IgD-negative memory B cell (primary cell): ENCODE results near the gene DHX36. TPM values are rescaled to one million over a fixed set of nuclear protein-coding genes. Genes with fewer than 3 reads are reported as not detected.
A peak's percentile ranks its signal among the peaks of the same experiment; 100 is the strongest.

ENCODE experiments used
- H3K27ac Mint-ChIP-seq, 3 donors: one replicate each; pipeline ENCODE4 v1.8.0; 2020 to 2022; ENCODE audit warnings: mild to moderate bottlenecking in 3 of 3, mixed read lengths in 3 of 3, moderate library complexity in 1 of 3
- H3K27me3 Mint-ChIP-seq: one replicate; pipeline ENCODE4 v1.8.0; 2021; ENCODE audit warnings: mixed read lengths
- H3K36me3 Mint-ChIP-seq: one replicate; pipeline ENCODE4 v1.8.0; 2020; ENCODE audit warnings: mild to moderate bottlenecking, mixed read lengths
- H3K4me1 Mint-ChIP-seq, 3 donors: one replicate each; pipeline ENCODE4 v1.8.0; 2020 to 2022; ENCODE audit warnings: mixed read lengths in 3 of 3, mild to moderate bottlenecking in 1 of 3
- H3K4me3 Mint-ChIP-seq, 4 donors: one replicate each; pipeline ENCODE4 v1.8.0; 2020 to 2022; ENCODE audit warnings: mild to moderate bottlenecking in 4 of 4, mixed read lengths in 4 of 4, moderate library complexity in 3 of 4
- H3K9me3 Mint-ChIP-seq, 3 donors: one replicate each; pipeline ENCODE4 v1.8.0; 2020 to 2021; ENCODE audit warnings: mixed read lengths in 3 of 3, mild to moderate bottlenecking in 1 of 3
- polyA plus RNA-seq: library from polyadenylated mRNA; unstranded; fragments of 300-500 nt; fragmentation: Illumina TruSeq; gene quantifications from one replicate; pipeline ENCODE4 v1.2.3, GENCODE V29; 2021

The DHX36 gene, protein sequence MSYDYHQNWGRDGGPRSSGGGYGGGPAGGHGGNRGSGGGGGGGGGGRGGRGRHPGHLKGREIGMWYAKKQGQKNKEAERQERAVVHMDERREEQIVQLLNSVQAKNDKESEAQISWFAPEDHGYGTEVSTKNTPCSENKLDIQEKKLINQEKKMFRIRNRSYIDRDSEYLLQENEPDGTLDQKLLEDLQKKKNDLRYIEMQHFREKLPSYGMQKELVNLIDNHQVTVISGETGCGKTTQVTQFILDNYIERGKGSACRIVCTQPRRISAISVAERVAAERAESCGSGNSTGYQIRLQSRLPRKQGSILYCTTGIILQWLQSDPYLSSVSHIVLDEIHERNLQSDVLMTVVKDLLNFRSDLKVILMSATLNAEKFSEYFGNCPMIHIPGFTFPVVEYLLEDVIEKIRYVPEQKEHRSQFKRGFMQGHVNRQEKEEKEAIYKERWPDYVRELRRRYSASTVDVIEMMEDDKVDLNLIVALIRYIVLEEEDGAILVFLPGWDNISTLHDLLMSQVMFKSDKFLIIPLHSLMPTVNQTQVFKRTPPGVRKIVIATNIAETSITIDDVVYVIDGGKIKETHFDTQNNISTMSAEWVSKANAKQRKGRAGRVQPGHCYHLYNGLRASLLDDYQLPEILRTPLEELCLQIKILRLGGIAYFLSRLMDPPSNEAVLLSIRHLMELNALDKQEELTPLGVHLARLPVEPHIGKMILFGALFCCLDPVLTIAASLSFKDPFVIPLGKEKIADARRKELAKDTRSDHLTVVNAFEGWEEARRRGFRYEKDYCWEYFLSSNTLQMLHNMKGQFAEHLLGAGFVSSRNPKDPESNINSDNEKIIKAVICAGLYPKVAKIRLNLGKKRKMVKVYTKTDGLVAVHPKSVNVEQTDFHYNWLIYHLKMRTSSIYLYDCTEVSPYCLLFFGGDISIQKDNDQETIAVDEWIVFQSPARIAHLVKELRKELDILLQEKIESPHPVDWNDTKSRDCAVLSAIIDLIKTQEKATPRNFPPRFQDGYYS
- 15.4 TPM for polyA plus RNA-seq

DNA sequence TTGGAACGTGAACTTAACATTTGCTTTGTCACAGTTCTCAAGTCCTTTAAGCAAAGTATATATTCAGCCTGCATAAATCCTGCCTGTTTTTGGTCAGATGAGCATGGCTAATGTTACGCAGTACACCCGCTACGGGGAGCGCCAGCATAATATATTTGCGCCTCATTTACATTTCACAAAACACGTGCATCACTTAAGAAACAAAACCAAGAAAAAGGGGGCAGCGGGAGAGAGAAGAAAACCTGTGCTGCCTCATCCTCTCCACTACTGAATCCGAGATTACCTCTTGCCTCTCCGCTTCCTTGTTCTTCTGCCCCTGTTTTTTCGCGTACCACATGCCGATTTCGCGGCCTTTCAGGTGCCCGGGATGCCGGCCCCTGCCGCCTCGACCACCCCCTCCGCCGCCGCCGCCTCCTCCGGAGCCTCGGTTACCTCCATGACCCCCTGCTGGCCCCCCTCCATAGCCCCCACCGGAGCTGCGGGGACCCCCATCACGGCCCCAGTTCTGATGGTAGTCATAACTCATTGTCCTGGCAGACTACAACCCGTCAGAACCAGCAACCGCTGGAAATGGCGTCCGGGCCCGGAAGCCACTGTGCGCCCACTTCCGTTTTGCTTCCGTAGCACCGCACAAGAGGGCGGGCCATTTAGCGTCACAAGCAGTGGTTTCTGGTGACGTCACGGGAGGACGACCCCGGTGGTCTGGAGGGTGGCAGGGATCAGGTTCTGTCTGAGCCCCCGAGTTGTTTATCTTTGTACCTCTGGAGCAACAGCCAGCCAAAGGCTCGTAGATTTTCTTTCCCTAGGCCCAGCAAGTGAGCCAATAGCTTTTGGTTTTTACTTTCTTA lies at the start of gene DHX36:
TSS of gene DHX36 (minus strand) at position 597 of the 848 bp plus-strand sequence. CDS start at position 526, 71 bp downstream.
- Mint-ChIP-seq H3K27ac (peak within 1 kb of the TSS; percentile 99 to 100 (median 99)), H3K36me3 (peaks cover 5% of the 10 kb centered on the region), H3K27me3 (no peaks in the 10 kb centered on the region), H3K9me3 (no peaks in the 10 kb centered on the region), H3K4me1 (peaks cover 19 to 24% (median 21%) of the 10 kb centered on the region in 3 donors), H3K4me3 (peak within 1 kb of the TSS; percentile 97 to 99 (median 98))

DNA sequence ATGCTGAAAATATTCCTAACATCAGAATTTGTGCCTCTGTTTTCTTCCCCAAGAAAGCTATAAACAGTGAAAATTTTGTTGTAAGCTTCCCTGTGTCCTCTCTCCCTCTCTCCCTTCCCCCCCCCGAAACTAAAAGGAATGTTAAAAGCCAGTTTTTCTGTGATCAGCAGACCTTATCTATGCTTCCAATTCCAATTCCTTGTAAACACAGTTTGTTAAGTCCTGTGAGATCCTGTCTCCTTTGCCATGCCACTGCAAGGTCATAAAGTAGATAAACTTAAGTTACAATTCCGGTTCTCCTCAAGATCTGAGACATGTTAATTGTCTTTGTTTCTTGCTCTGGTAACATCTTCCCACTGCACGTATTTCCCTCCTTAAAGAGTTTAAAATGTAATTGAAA lies 42.9 kb upstream of the DHX36 start:
- Mint-ChIP-seq H3K4me3 (no peak overlapping the region), H3K36me3 (no peaks in the 10 kb centered on the region), H3K4me1 (peaks cover 0 to 2% (median 0%) of the 10 kb centered on the region in 3 donors), H3K27ac (no peak overlapping the region), H3K27me3 (peaks cover 2% of the 10 kb centered on the region), H3K9me3 (peaks cover 0 to 4% (median 4%) of the 10 kb centered on the region in 3 donors)

DNA sequence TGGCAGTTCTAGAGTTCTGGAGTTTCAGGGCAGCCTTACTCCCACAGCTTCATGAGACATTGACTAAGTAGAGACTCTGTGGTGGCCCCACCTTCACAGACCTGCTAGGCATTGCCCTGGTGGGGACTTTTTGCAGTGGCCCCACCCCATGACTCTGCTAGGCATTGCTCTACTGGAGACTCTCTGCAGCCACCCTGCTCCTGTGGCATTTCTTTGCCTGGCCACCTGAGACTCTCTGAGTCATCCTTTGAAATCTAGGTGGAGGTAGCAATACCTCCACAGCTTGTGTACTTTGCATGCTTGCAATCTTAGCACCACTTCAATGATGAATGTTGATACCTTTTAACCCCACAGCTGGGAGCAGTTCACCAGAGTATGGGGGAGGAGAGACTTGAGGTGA lies 40.6 kb upstream of the DHX36 start:
- no peak overlapping the region for H3K4me3 Mint-ChIP-seq
- no peaks in the 10 kb centered on the region for H3K36me3 Mint-ChIP-seq
- peak overlapping the region in 1 of 3 donors; percentile 23 for H3K27ac Mint-ChIP-seq
- H3K4me1 Mint-ChIP-seq = peaks cover 0 to 2% (median 0%) of the 10 kb centered on the region in 3 donors
- H3K9me3 Mint-ChIP-seq = peaks cover 0 to 4% (median 4%) of the 10 kb centered on the region in 3 donors
- H3K27me3 Mint-ChIP-seq = no peaks in the 10 kb centered on the region

DNA sequence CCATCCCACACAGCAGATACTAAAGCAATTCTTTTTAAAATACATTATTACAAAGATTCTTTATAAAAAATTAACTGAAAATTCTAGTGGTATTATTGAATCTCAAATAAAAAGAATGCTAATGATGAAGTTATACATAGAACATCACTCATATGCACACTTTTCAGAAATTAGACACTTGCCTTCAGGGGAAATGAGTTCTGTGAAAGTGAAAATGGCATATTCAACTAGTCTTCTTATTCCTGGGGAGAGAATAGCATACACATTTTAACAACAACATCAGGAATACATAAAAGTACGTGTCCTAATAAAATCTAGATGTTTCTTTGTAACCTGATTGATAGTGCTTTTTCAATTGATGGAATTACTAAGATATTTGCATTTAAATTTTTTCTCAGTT lies 36.8 kb upstream of the DHX36 start:
- no peaks in the 10 kb centered on the region for H3K36me3 Mint-ChIP-seq
- peaks cover under 1 to 5% (median 4%) of the 10 kb centered on the region in 3 donors for H3K9me3 Mint-ChIP-seq
- H3K4me1 Mint-ChIP-seq = no peaks in the 10 kb centered on the region
- peaks cover 1% of the 10 kb centered on the region for H3K27me3 Mint-ChIP-seq
- no peak overlapping the region for H3K4me3 Mint-ChIP-seq
- no peak overlapping the region for H3K27ac Mint-ChIP-seq

DNA sequence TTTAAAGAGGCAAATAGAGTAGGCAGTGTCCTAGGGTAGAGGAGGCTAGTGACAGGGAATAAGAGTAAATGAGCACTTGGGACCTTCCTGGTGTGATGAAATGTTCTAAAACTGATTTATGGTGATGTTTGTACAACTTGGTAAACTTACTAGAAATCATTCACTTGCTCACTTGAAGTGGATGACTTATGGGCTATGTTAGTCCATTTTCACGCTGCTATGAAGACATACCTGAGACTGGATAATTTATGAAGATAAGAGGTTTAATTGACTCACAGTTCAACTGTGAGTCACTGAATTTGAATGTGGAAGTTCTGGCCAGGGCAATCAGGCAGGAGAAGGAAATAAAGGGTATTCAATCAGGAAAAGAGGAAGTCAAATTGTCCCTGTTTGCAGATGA lies 31.7 kb upstream of the DHX36 start:
- H3K9me3 Mint-ChIP-seq = peaks cover 0 to 6% (median 4%) of the 10 kb centered on the region in 3 donors
- H3K27me3 Mint-ChIP-seq = peaks cover 1% of the 10 kb centered on the region
- H3K36me3 Mint-ChIP-seq = no peaks in the 10 kb centered on the region
- H3K4me1 Mint-ChIP-seq = no peaks in the 10 kb centered on the region
- no peak overlapping the region for H3K4me3 Mint-ChIP-seq
- H3K27ac Mint-ChIP-seq = no peak overlapping the region

DNA sequence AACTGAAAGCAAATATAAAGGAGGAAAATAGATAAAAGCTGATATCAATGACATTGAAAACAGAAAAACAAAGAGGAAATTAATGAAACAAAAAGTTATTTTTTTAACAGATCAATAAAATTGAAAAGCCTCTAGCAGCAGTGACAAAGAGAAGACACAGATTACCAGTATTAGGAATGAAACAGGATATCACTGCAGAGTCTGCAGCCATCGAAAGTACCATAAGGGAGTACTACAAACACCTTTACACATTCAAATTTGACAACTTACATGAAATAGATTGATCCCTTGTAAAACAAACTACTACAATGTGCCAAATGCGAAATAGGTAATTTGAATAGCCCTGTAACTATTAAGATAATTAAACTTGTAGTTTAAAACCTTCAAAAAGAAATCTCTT lies 24.9 kb upstream of the DHX36 start:
- no peak overlapping the region for H3K27ac Mint-ChIP-seq
- H3K27me3 Mint-ChIP-seq = no peaks in the 10 kb centered on the region
- H3K4me1 Mint-ChIP-seq = no peaks in the 10 kb centered on the region
- H3K36me3 Mint-ChIP-seq = no peaks in the 10 kb centered on the region
- H3K4me3 Mint-ChIP-seq = no peak overlapping the region
- H3K9me3 Mint-ChIP-seq = no peaks in the 10 kb centered on the region

DNA sequence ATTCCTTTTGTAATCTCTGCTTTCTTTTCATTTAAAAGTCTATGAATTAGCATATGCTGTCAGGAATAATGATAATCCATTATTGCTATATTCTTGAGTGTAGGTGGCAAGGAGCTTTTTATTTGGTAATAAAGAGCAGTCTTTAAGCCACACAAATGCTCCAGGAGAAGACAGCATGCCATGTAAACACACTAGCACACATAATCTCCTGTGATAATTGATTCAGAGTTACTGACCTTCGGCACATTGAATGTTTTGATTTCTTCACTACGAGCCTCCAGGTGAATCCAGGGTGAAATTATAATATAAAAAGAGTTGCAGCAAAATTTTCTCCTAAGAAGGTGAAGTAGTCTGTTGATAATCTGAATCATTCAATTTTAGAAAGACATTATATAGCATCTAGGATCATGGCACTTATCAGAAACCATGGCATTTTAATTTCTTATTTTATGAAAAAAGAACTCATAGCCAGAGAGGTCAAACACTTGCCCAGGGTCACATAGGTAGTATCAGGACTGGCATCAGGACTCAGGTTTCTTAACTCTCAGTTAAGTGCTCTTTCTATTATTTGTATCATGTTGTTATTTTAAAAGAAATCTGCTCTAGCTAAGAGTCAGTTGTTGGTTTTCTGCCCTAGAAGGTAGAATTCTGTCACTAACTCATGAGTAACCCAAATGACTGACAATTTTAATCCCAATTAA lies 21.3 kb upstream of the DHX36 start:
- Mint-ChIP-seq H3K27ac (no peak overlapping the region), H3K4me1 (no peaks in the 10 kb centered on the region), H3K36me3 (no peaks in the 10 kb centered on the region), H3K27me3 (peaks cover 2% of the 10 kb centered on the region), H3K9me3 (no peaks in the 10 kb centered on the region), H3K4me3 (no peak overlapping the region)

DNA sequence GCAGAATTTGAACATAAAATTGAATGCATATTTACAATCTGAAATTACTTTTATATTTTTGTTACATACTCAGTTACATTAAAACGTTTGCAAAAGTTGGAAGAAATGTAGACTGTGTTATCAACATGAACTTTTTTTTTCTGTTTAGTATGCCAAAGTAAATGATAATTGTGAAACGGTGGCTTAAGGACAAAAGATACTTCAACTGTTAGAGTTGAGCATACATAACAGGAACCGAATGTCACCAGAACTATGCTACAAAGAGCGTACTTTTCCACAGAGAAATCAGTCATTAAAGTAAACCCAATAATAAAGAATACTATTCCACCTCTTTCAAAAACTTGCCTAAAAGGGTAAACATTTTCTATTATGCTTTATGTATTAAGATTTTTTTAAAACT lies 14.3 kb upstream of the DHX36 start:
- Mint-ChIP-seq H3K9me3 (no peaks in the 10 kb centered on the region), H3K4me3 (no peak overlapping the region), H3K4me1 (no peaks in the 10 kb centered on the region), H3K27me3 (peaks cover 4% of the 10 kb centered on the region), H3K27ac (no peak overlapping the region), H3K36me3 (peaks cover 1% of the 10 kb centered on the region)

DNA sequence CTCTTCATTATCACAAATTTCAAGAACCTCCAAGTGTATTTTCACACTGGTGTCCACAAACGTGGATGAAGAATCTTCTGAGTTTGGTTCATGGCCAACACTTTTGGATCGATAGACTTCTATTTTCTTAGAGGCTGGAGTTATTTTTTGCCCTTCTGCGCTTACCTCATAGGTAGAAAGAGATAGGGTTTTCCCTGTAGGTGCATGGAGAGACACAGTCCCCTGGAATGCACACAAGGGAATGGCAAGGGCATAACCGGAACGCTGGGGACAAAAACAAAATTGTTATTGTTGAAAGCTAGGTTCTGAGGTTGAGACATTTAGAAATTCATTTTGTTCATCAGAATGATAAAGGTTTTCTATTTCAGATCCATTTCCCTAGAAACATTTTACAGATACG lies 13.7 kb upstream of the DHX36 start:
- H3K36me3 Mint-ChIP-seq = peaks cover 1% of the 10 kb centered on the region
- H3K4me3 Mint-ChIP-seq = no peak overlapping the region
- H3K9me3 Mint-ChIP-seq = no peaks in the 10 kb centered on the region
- peaks cover 4% of the 10 kb centered on the region for H3K27me3 Mint-ChIP-seq
- H3K4me1 Mint-ChIP-seq = no peaks in the 10 kb centered on the region
- H3K27ac Mint-ChIP-seq = no peak overlapping the region

DNA sequence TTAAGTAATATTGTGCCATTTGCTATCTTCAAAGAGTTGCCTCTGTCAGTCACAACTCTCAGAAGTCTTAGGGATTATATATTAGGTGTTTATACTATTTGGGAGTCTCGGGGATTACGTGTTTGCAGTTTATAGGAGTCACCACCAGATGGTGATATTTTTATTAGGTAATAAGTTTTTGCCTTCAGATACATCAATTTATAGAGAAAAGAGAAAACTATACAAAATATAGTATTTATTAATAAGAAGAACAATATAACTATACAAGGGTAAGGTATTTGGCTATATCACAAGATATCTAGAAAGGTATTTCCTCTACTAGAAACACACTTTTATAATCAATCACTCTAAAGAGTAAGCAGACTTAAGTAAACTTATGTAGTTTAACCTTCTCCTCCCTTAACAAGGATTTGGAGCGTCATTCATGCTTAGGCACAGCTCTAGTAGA lies 10.7 kb upstream of the DHX36 start:
- no peak overlapping the region for H3K4me3 Mint-ChIP-seq
- no peak overlapping the region for H3K27ac Mint-ChIP-seq
- H3K27me3 Mint-ChIP-seq = peaks cover 4% of the 10 kb centered on the region
- H3K9me3 Mint-ChIP-seq = no peaks in the 10 kb centered on the region
- H3K4me1 Mint-ChIP-seq = no peaks in the 10 kb centered on the region
- peaks cover 1% of the 10 kb centered on the region for H3K36me3 Mint-ChIP-seq

DNA sequence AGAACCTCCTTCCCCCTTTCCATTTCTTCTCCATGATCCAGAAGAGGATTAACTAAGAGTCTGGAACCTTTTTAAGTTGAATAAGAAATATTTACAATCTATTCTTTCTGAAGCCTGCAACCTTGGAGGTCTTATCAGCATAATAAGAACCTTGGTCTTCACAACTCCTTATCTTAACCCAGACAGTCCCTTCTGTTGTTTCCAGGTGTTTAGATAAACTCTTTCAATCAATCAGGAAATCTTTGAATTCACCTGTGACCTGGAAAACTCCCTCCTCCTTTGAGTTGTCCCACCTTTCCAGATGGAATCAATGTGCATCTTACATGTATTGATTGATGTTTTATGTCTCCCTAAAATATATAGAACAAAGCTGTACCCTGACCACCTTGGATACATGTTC lies 3.6 kb upstream of the DHX36 start:
- H3K36me3 Mint-ChIP-seq = no peaks in the 10 kb centered on the region
- no peak overlapping the region for H3K4me3 Mint-ChIP-seq
- peaks cover 1 to 14% (median 7%) of the 10 kb centered on the region in 3 donors for H3K4me1 Mint-ChIP-seq
- no peaks in the 10 kb centered on the region for H3K9me3 Mint-ChIP-seq
- peaks cover 2% of the 10 kb centered on the region for H3K27me3 Mint-ChIP-seq
- peak overlapping the region in 1 of 3 donors; percentile 25 for H3K27ac Mint-ChIP-seq

DNA sequence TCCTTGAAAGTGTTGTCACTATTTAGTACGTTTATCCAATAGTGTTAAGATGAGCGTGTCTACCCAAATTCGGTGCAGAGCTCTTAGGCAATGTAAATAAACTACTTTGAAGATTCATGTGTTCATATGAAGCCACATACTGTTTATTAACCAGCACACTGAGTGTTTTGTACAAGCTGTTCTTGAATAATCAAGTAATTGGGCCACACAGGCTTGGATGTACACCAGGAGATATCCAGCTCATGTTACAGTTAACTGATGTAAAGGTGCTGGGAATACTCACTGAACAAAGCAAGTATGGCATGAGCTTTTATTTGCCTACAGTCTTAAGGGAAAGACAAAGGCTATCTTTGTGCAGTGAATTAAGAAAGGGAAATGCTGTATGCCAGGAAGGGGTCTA lies 632 bp upstream of the DHX36 start:
- Mint-ChIP-seq H3K4me1 (peaks cover 19 to 24% (median 21%) of the 10 kb centered on the region in 3 donors), H3K9me3 (no peaks in the 10 kb centered on the region), H3K36me3 (peaks cover 5% of the 10 kb centered on the region), H3K27me3 (no peaks in the 10 kb centered on the region), H3K27ac (peak overlapping the region; percentile 99 to 100 (median 99)), H3K4me3 (peak overlapping the region; percentile 97 to 99 (median 98))

DNA sequence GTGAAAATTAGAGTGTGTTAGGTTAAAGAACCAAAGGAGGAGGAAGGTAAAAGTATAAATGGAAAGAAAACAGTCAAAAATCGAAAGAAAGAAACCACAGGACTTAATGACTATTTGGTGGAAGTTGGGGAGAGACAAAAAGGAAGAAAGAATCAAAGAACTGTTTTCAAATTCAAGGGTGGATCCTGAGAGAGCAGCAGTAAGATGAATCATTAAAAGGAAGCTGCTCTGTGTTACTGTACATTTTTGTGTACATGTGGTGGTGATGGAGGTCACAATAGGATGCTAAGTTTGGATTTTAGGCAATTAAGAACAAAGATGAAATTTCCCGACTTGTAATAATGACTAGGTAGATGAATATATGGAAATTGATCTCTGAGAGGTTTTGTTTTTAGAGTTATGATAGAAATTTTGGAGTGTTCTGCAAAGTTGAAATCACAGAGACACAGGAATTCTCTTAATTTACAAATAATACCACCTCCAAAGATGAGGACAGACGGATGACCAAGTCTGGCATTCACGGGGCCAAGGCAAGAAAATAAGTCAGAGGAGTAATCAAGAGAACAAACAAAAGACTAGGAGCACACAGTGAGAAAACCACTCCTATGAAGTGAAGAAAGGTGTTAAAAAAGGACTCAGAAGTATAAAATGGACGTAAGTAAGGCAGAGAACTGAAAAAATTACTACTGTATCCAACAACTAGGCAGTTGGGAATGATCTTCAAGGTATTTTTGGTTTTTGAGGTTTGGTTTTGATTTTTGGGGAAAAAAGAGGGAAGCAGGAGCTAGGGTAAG lies 7.1 kb downstream of the DHX36 start:
- Mint-ChIP-seq H3K4me1 (peaks cover 10 to 20% (median 12%) of the 10 kb centered on the region in 3 donors), H3K27ac (peak overlapping the region; percentile 21 to 52 (median 44)), H3K27me3 (no peaks in the 10 kb centered on the region), H3K36me3 (peaks cover 12% of the 10 kb centered on the region), H3K4me3 (peak overlapping the region in 3 of 4 donors; percentile 3 to 23 (median 5)), H3K9me3 (no peaks in the 10 kb centered on the region)
